Measurements from ENCODE around the gene CCDC3.

DNA sequence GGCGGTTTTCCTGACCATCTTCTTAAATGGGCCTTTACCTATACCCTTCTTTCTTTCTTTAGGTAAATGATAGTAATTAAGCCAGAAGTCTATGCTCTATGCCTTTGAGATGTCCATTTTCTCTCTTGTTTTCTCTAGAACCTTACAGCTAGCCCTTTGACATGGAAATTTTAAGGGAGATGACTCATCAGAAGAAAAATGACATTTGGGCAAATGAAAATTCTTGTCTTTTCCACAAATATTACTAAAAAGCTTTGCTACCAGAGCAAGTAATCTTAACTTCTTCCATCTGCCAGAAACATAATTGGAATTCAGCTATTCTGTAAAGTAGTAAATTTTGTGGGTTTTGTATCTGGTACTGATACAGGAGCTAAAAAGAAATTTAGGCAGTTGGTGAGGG is 59.5 kb downstream of the CCDC3 start:
- TF ChIP-seq, protein P1, sequence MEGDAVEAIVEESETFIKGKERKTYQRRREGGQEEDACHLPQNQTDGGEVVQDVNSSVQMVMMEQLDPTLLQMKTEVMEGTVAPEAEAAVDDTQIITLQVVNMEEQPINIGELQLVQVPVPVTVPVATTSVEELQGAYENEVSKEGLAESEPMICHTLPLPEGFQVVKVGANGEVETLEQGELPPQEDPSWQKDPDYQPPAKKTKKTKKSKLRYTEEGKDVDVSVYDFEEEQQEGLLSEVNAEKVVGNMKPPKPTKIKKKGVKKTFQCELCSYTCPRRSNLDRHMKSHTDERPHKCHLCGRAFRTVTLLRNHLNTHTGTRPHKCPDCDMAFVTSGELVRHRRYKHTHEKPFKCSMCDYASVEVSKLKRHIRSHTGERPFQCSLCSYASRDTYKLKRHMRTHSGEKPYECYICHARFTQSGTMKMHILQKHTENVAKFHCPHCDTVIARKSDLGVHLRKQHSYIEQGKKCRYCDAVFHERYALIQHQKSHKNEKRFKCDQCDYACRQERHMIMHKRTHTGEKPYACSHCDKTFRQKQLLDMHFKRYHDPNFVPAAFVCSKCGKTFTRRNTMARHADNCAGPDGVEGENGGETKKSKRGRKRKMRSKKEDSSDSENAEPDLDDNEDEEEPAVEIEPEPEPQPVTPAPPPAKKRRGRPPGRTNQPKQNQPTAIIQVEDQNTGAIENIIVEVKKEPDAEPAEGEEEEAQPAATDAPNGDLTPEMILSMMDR (IDR thresholded peaks at IDR 0.05), result no peak
- TF ChIP-seq ZFX (IDR thresholded peaks at IDR 0.05; ENCODE audit: borderline replicate concordance), result no peak
